Astrocyte of the spinal cord (primary cell): ENCODE data around the gene HABP2.

Experiments used
- DNase-seq: peaks from one replicate; pipeline ENCODE4 v3.0.0; 2011; ENCODE audit warnings: low read depth, low spot score
- H3K4me3 ChIP-seq: 2 replicates; pipeline ENCODE4 v1.5.1; 2011; ENCODE audit warnings: low read depth, mild to moderate bottlenecking, low read length, moderate library complexity
- CTCF ChIP-seq: IDR thresholded peaks from 2 replicates; pipeline ENCODE4 v1.5.1; 2012; ENCODE audit warnings: low read depth, mild to moderate bottlenecking, low read length, inconsistent platforms
- in situ Hi-C: cut with HindIII; loops from 2 replicates; pipeline ENCODE4 v1.10.0; 2017; ENCODE audit warnings: low sequenced_read_pairs

Gene HABP2

GRCh38 chr10:113626809-113627355 lies 74.0 kb downstream of the HABP2 start:
- no peak overlapping the region for H3K4me3 ChIP-seq
- DNase-seq = no peak
- in situ Hi-C loops = no loop called here
- TF ChIP-seq CTCF = no peak

- no peak for DNase-seq
- no peak for TF ChIP-seq CTCF
- in situ Hi-C loops = no loop called here
- H3K4me3 ChIP-seq = no peak overlapping the region
Measured at GRCh38 chr10:113627836-113628235, 75.0 kb downstream of the HABP2 start.

- no peak for TF ChIP-seq CTCF
- no peak for DNase-seq
- no peak overlapping the region for H3K4me3 ChIP-seq
- in situ Hi-C loops = no loop called here
Measured at GRCh38 chr10:113628607-113629153, 75.8 kb downstream of the HABP2 start.

GRCh38 chr10:113630929-113631533 lies 78.2 kb downstream of the HABP2 start:
- in situ Hi-C loops = no loop called here
- no peak overlapping the region for H3K4me3 ChIP-seq
- no peak for TF ChIP-seq CTCF
- DNase-seq = no peak

- no peak for DNase-seq
- no peak overlapping the region for H3K4me3 ChIP-seq
- in situ Hi-C loops = no loop called here
- TF ChIP-seq CTCF = no peak
Measured at GRCh38 chr10:113631684-113632367, 79.0 kb downstream of the HABP2 start.
